GM18511 (cell line): Measurements from ENCODE around the gene UBXN11.
"Not testable (repeated sequence)": the region's sequence is repeated elsewhere in the genome, so short reads cannot be mapped to it uniquely, and the experiment has no call there.

ENCODE experiments used
- ATAC-seq: cut with Tn5 transposase; IDR thresholded peaks from one replicate; pipeline ENCODE4 v1.9.1; 2021; ENCODE audit warnings: mild to moderate bottlenecking, moderate library complexity; ENCODE audit not compliant: unreplicated experiment

The UBXN11 gene

DNA sequence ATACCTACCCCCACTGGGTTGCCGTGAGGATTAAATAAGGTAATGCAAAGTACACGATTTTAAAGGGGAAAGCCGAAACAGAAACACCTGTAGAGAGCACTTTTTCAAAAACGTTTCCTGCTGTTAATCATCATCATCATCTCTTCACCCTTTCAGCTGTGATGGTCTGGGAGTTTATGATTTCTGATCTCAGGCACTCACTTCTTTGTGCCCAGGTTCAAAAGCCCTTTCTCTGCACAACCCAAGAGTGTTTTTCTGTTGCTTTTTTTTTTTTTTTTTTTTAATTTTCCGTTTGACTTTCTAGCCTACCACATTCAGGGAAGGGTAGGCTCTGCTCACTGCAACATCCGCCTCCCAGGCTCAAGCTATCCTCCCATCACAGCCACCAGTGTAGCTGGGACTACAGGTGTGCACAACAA lies 936 bp upstream of the UBXN11 start:
- no peak for ATAC-seq

GRCh38 chr1:26305667-26306289 lies 658 bp downstream of the UBXN11 start:
- ATAC-seq, result peak; percentile 11

GRCh38 chr1:26302733-26303405 lies 3.6 kb downstream of the UBXN11 start:
- no peak for ATAC-seq

- no peak for ATAC-seq
These were observed 5.7 kb downstream of the UBXN11 start for GRCh38 chr1:26300578-26301275.

DNA sequence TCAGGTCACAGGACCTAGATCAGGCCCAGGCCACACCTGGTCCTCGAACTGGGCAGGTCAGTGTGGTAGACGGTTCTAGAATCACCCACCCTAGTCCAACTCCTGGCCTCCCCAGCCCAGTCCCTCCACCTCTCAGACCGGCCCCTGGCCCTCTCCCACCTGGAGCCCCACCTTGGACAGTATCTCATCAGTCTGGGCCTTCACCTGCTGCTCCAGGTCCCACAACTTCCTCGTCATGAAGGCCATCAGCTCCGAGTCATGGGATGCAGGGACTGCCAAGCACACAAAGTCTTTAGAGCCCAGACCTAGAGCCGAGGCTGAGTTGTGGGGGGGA lies 8.7 kb downstream of the UBXN11 start:
- no peak for ATAC-seq

GRCh38 chr1:26297057-26297790 lies 9.2 kb downstream of the UBXN11 start:
- no peak for ATAC-seq

DNA sequence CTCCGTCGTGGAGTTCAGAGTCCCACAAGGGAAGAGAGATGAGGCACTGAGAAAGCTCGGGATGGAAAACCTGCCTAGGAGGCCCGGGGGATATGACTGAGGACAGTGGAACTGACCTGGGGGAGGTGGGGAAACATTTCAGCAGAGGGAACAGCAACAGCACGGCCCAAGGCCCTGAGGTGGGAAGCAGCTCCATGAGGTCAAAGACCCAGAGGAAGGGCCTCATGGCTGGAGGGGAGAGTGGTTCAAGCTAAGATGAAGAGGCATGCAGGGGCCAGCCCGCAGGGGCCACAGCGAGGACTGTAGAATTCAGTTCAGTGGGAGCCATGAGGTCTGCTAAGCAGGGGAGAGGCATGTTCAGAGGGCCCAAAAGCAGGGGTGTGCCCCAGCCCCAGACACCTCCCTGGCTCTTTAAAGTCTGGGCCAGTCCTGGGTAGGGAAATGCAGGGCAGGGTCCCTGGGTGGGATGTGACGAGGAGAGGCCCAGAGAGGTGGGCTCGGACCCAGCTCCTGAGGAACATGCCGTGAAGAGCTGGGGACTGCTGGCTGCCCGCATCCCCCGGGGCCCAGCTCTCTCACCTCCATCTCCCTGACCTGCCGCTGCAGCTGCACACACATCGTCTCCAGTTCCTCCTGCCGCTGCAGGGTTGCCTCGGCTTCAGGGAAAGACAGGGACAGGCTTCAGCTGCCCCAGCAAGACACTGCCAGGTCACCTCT lies 9.9 kb downstream of the UBXN11 start:
- no peak for ATAC-seq

DNA sequence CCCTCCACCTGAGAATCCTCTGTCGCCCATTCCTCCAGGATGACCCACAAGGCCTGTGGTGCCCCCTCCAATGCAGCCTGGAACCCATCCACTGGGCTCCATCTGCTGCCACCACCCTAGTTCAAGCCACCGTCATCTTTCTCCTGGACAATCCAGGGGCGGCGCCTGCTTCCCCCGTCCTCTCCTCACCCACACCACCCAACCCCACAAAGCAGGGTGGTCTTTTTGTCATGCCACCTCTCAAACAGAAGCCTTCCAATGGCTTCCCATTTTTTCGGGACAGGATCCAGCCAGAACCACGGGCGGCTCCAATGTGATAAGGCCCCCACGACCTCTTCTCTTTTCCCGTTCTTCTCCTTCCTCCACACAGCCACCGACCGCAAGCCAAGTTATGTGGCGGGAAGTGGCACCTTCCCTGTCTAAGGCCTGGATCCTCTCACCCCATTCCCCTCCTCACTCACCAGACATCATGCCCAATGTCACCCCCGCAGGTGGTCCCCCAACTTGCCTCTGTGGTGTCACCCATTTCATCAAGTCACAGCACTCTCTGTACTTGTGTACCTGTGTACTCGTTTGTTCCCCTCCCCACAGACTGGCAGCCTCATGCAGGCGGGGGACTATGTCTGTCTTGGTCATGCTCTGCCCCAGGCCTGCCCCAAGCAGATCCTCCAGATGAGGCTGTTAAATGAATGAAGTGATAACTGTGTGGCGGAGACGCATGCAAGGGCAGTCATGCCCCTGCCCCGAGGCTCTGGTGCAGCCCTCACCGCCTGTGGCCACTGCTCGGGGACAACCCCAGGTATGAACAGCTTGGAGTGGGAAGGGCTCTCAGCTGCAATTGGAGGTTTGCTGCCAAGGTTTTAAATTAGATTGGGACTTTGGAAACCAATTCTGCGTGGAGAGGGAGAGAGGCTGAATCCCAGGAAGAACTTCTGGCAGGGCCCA lies 11.0 kb downstream of the UBXN11 start:
- no peak for ATAC-seq

- ATAC-seq, result no peak
These were observed 12.4 kb downstream of the UBXN11 start for GRCh38 chr1:26293911-26294463.

DNA sequence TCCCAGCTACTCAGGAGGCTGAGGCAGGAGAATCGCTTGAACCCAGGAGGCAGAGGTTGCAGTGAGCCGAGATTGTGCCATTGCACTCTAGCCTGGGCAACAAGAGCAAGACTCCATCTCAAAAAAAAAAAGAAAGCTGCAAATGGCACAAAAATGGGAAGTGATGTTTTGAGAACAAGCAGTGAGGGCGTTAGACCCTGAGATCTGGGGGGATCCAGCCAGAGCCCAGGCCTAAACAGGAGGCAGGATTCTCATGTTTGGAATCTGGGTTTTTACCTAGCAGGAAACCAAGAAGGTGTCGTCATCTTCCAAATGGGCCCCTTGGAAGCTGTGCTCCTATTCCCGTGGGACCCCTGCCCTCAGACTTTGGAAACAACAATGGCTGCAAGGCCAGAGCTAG lies 13.7 kb downstream of the UBXN11 start:
- not testable (repeated sequence) for ATAC-seq

DNA sequence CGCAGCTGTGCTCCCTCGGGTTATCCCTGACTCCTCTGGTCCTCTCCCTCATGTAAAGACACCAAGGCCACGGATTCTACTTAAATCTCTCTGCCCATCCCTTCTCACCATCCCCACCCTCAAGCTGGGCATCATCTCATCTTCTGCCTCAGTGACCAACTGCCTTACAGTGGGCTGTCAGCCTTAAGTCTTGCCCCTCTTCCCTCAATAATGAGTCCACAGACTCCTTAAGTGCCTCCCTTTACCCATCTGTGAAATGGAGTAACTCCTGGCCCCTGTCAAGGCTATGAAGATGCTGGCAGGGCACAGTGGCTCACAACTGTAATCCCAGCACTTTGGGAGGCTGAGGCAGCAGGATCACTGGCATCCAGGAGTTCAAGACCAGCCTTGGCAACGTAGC lies 14.5 kb downstream of the UBXN11 start:
- no peak for ATAC-seq

DNA sequence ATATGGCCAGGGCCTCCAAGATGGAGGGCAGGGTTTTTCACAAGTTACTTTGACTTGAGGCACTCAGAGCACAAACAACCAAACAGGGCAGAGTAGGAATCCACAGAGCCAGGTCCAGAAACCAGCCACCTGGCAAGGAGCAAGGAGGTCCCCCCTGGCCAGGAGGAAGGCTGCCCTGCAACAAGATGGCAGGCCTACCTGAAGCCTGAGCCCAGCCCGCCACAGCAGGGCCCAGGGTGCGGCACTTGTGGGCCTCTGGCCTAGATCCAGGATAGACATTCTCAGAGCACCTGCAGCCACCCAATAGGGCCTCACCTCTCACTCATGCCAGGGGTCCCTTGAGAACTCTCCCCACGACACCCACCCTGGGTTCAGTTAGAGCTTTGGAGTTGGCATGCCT lies 15.0 kb downstream of the UBXN11 start:
- ATAC-seq, result no peak

GRCh38 chr1:26290882-26291261 lies 15.6 kb downstream of the UBXN11 start:
- ATAC-seq, result no peak

DNA sequence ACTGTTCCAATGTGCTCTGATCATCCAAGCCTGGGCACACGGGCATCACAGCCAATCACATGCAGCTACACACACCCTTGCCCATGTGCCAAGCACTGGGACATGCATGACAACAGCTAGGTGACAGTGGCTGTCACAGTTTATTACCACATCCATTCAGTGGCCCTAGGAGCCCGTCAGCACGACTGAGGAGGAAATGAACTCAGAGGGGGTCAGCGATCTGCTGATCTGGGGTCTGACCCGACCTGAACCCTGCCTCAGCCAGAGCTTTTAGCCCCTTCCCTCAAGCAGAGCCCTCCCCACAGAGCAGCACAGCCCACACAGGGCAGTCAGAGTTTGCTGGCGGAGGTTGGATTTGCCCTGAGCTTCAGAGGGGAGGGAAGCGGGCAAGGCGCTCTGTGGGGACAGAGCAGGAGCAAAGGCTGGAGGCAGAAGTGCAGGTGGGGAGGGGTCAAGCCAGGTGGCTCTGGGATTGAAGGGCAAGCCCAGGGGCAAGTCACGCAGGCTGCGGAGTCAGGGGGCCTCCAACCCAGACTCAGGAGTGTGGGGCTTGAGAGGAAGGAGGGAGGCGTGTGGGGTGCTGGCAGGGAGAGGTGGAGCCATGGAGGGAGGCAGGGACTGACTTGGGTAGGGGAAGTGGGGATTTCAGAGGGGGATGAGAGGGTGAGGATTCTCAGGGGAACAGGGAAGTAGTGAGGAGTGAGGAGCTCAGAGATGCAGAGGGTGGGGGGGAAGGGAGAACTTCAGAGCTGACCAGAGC lies 16.1 kb downstream of the UBXN11 start:
- no peak for ATAC-seq

DNA sequence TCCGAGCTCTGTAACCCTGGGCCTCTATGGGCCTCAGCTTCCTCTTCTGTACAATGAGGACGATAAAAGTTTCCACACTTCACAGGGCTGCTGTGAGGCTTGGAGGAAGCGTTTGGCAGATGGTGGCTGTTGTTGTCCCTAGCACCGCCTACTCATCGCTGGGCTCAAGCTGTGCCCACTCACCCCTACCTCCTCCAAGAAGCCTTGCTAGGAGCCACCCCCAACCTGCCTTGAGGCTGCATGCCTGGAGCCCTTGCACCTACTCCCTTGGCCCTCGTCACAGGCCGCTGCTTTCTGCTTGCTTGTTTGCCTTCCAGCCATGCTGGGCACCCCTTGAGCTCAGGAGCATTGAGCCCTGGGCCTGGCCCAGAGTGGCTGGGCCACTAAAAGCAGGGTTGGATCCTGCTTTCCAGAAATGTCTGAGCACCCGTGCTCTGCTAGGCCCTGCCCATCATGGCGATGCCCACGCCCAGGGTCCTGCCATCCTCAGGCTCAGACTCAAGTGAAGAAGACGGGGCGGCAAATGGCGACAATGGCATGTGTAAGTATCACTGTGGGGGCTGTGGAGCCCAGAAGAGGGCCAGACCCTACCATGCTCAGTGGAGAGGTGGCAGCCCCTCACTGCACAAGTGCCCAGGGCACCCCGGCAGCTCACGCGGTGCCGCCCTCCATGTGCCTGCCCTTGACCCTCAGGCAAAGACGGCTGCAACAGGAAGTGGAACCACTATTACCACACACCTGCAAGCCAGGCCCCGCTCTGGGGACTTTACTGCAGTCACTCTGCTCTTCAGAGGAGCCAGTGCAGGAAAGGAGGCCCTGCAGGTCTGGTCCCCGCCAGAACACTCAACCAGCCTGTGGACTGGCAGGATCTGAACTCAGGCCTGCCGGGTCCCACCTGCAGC lies 17.0 kb downstream of the UBXN11 start:
- ATAC-seq, result peak; percentile 57

GRCh38 chr1:26288311-26288941 lies 18.0 kb downstream of the UBXN11 start:
- no peak for ATAC-seq

- ATAC-seq, result no peak
These were observed 18.6 kb downstream of the UBXN11 start for GRCh38 chr1:26287811-26288210.
